IPS-18a (cell line): ENCODE data around the gene AURKA.
"Not testable (repeated sequence)": the region's sequence is repeated elsewhere in the genome, so short reads cannot be mapped to it uniquely, and the experiment has no call there.

Experiments used
- H3K27ac ChIP-seq: one replicate; pipeline ENCODE4 v1.5.1; 2013; ENCODE audit warnings: low read length
- H3K27me3 ChIP-seq: one replicate; pipeline ENCODE4 v1.6.1; 2013; ENCODE audit warnings: mild to moderate bottlenecking, low read length; ENCODE audit not compliant: control insufficient read depth, insufficient read depth
- H3K36me3 ChIP-seq: one replicate; pipeline ENCODE4 v1.6.1; 2013; ENCODE audit warnings: low read depth, low read length; ENCODE audit not compliant: control insufficient read depth
- H3K4me1 ChIP-seq: one replicate; pipeline ENCODE4 v1.6.1; 2013; ENCODE audit warnings: low read depth, low read length; ENCODE audit not compliant: control insufficient read depth
- H3K4me3 ChIP-seq: one replicate; pipeline ENCODE4 v1.5.1; 2013; ENCODE audit warnings: low read length
- H3K9ac ChIP-seq: one replicate; pipeline ENCODE4 v1.6.1; 2013; ENCODE audit warnings: mild to moderate bottlenecking, low read length, moderate library complexity
- H3K9me3 ChIP-seq: one replicate; pipeline ENCODE4 v1.6.1; 2013; ENCODE audit warnings: low read depth, low read length; ENCODE audit not compliant: control insufficient read depth

Gene AURKA

DNA sequence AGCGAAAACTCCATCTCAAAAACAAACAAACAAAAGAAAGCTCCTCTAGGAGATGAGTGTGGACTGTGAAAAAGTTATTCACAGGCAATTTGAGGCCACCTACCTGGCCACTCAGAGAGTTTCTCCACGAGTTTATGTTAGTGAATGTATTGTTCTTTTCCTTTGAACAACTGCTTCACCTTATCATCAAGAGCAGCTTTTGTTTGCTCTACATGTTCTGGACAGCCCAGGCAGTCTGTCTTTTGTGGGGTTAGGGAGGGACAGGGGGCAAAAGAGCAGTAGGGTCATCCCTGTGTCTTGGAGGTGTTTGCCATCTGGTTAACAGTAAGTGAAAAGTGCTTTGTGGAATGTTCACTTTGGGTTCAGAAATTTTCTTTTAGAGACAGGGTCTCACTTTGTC, 28.0 kb upstream of the AURKA start:
- peaks cover 4% of the 10 kb centered on the region for H3K36me3 ChIP-seq
- H3K9ac ChIP-seq: no peak overlapping the region
- H3K9me3 ChIP-seq: no peaks in the 10 kb centered on the region
- peaks cover 9% of the 10 kb centered on the region for H3K27me3 ChIP-seq
- no peaks in the 10 kb centered on the region for H3K4me1 ChIP-seq
- no peak overlapping the region for H3K4me3 ChIP-seq
- no peak overlapping the region for H3K27ac ChIP-seq

DNA sequence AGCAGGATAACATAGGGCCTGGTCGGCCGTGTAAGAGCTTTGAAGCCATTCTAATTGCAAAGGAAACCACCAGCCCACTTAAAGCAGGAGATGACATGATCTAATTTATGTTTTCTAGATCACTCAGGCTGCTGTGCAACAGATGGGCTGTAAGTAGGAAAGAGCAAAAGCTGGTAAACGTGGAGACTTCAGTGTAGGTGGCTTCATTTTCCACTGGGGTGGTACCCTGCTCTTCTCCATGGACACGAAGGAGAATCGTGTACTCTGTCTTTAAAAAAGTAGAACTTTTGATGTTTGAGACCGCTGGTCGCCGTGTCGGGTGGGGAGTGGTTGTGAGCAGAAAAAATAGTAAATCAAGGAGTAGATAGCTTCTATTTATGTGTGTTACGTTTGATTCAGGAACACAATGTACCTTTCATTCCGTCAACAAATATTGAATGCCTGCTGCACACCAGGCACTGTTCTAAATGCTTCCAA, 26.4 kb upstream of the AURKA start:
- peaks cover 4% of the 10 kb centered on the region for H3K36me3 ChIP-seq
- H3K27me3 ChIP-seq: peaks cover 9% of the 10 kb centered on the region
- H3K9ac ChIP-seq: no peak overlapping the region
- no peak overlapping the region for H3K27ac ChIP-seq
- H3K4me3 ChIP-seq: no peak overlapping the region
- no peaks in the 10 kb centered on the region for H3K4me1 ChIP-seq
- H3K9me3 ChIP-seq: no peaks in the 10 kb centered on the region

- H3K9ac ChIP-seq: no peak overlapping the region
- no peak overlapping the region for H3K27ac ChIP-seq
- no peaks in the 10 kb centered on the region for H3K9me3 ChIP-seq
- H3K36me3 ChIP-seq: peaks cover 4% of the 10 kb centered on the region
- no peak overlapping the region for H3K4me3 ChIP-seq
- no peaks in the 10 kb centered on the region for H3K4me1 ChIP-seq
- peaks cover 9% of the 10 kb centered on the region for H3K27me3 ChIP-seq
Measured at GRCh38 chr20:56417911-56418310, 25.9 kb upstream of the AURKA start.

DNA sequence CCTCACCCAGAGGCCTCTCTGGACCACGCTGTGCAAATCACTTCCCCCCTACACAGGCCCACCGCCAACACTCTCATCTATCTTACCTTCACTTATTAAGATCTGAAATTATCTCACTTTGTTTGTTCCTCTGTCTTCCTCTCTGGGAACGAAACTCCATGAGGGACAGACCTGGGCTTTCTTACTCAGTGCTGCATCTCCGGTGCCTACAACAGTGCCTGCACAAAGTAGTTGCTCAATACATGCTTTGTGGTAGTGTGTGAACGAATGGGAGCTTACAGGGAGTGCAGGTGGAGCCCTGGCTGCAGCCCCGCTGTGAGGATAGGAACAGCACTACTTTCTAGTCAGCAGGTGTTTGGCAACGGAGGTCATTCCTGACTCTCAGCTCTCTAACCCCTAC, 25.4 kb upstream of the AURKA start:
- Histone ChIP-seq H3K4me1 (no peaks in the 10 kb centered on the region), H3K9me3 (no peaks in the 10 kb centered on the region), H3K9ac (no peak overlapping the region), H3K36me3 (peaks cover 4% of the 10 kb centered on the region), H3K27ac (no peak overlapping the region), H3K27me3 (peaks cover 9% of the 10 kb centered on the region), H3K4me3 (no peak overlapping the region)

DNA sequence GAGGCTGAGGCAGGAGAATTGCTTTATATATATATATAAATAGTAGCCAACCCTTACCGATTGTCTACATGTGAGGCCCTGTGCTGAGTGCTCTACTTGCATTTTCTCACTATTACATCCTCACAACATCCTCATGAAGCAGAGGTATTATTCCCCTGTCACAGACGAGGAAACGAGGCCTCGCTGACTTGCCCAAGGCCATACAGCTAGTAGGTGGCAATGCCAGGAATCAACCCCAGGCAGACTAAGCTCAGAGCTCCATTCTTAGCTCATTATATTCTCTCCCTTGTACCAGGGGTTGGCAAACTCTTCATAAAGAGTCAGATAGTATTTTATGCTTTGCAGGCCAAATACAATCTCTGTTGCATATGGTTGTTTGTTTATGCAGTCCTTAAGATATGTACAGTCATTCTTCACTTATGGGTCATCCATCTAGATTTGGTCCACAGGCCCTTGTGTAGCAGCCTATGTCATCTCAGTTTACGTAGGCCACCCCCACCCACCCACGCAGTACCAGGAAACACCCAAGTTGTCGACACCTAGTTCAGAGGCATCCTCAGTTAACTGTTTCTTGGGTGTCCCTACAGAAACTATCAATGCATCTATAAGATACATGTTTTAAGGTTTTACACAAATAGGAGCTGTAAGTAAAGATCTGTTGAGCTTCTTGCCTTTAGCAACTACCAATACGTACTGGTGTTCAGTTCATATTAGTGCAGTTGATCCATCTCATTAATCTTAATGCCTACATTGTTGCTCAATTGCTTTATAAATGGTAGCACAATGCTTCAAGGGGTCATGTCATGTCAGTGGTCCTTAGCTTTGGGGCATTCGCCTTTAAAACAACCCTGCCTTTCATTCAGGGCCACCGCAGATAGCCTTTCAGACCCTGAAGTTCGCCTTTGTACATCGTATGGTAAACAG, 23.1 kb upstream of the AURKA start:
- H3K27ac ChIP-seq: no peak overlapping the region
- H3K9ac ChIP-seq: no peak overlapping the region

GRCh38 chr20:56412949-56413348, 20.9 kb upstream of the AURKA start:
- Histone ChIP-seq H3K27me3 (no peaks in the 10 kb centered on the region), H3K4me1 (no peaks in the 10 kb centered on the region), H3K27ac (no peak overlapping the region), H3K9ac (no peak overlapping the region), H3K9me3 (no peaks in the 10 kb centered on the region), H3K36me3 (peaks cover 10% of the 10 kb centered on the region), H3K4me3 (no peak overlapping the region)

More for the DNA sequence above, 23.1 kb upstream of the AURKA start:
- Histone ChIP-seq H3K4me3 (no peak overlapping the region), H3K4me1 (no peaks in the 10 kb centered on the region), H3K27me3 (no peaks in the 10 kb centered on the region), H3K36me3 (peaks cover 4% of the 10 kb centered on the region), H3K9me3 (no peaks in the 10 kb centered on the region)

GRCh38 chr20:56412473-56412790, 20.4 kb upstream of the AURKA start:
- H3K4me1 ChIP-seq: no peaks in the 10 kb centered on the region
- H3K27me3 ChIP-seq: no peaks in the 10 kb centered on the region
- peaks cover 16% of the 10 kb centered on the region for H3K36me3 ChIP-seq
- no peaks in the 10 kb centered on the region for H3K9me3 ChIP-seq
- H3K4me3 ChIP-seq: no peak overlapping the region
- no peak overlapping the region for H3K27ac ChIP-seq
- no peak overlapping the region for H3K9ac ChIP-seq

DNA sequence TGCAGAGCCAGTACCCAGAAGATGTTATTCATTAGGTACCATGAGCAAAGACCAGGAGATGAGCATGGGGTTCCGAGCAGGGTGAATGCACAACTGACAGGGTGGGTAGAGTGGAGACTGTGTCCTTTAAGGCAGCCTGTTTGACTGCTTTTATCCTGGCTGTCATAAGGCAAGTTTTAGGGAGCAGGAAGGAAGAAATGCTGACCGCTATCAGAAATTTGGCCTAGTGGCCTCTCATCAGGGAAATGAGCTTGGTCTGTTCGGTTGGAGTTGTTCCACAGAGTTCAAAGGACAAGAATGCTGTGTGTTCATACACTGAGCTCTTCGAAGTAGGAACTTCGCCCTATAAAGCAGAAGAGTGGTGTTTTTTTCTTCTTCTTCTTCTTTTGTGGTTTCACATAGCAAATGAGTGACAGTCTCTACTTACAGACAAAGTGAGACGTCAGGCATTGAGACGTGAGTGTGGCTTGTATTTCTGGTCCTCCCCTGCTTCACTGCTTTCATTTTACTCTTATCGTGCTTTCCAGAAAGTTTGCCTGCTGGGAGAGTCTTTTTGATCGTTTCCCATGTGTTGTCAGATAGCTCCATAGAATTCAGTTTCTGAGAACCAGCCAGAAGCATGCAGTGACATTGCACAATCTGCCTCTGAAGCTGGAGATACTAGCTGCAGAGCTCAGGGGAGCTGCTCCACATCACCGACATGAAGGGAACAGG, 19.9 kb upstream of the AURKA start, which contains the start of gene CASS4:
CASS4 (plus strand) TSS at position 502 of the 714 bp plus-strand sequence; CDS start at position 701, 199 bp downstream.
- no peaks in the 10 kb centered on the region for H3K4me1 ChIP-seq
- no peaks in the 10 kb centered on the region for H3K27me3 ChIP-seq
- H3K36me3 ChIP-seq: peaks cover 20% of the 10 kb centered on the region
- H3K27ac ChIP-seq: no peak within 1 kb of the TSS
- H3K9me3 ChIP-seq: no peaks in the 10 kb centered on the region
- no peak within 1 kb of the TSS for H3K4me3 ChIP-seq
- no peak within 1 kb of the TSS for H3K9ac ChIP-seq

GRCh38 chr20:56411287-56411686, 19.3 kb upstream of the AURKA start:
- not testable (repeated sequence) for H3K27ac ChIP-seq, H3K9ac ChIP-seq, H3K27me3 ChIP-seq

DNA sequence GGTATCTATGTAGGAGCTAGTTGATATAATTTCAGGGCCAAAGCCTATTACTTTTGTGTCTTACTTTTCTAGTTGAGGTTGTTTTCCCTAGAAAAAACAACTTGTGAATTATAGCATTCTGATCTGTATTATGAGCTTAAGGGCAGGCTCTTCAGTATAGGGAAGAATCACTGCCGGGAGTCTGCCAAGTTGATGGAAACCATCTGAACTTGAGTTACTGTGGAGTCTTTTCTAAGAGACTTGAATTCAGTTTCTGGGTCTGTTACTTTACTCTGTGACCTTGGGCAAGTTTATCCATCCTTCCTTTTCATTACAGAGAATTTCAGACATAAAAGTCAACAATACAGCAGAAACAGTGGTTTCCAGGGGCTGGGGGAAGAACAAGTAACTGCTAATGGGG, 17.9 kb upstream of the AURKA start:
- no peaks in the 10 kb centered on the region for H3K27me3 ChIP-seq
- no peaks in the 10 kb centered on the region for H3K4me1 ChIP-seq
- H3K36me3 ChIP-seq: peaks cover 36% of the 10 kb centered on the region
- H3K4me3 ChIP-seq: no peak overlapping the region
- H3K27ac ChIP-seq: no peak overlapping the region
- H3K9me3 ChIP-seq: no peaks in the 10 kb centered on the region
- no peak overlapping the region for H3K9ac ChIP-seq

More at GRCh38 chr20:56411287-56411686, 19.3 kb upstream of the AURKA start:
- not testable (repeated sequence) for H3K4me1 ChIP-seq, H3K9me3 ChIP-seq, H3K4me3 ChIP-seq
- peaks cover 23% of the 10 kb centered on the region for H3K36me3 ChIP-seq

DNA sequence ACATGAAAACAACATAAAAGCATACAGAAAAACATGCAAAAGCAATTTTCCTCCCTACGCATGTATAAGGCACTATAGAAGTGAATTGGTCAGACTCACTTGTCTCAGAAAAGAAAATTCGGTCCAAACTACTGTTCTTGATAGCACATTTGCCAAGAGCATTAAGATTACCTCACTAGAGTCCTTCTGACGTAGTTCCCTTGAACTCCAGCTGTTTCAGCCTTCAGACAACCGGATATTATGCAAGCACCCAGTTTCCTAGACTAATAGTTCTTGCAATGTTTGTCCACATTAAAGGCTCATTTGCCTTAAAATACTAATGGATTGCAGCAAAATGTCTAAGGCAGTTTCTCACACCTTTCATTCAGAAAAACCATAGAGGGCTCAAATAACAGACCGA, 17.5 kb upstream of the AURKA start:
- H3K9ac ChIP-seq: no peak overlapping the region
- no peak overlapping the region for H3K27ac ChIP-seq

More for the DNA sequence above, 17.5 kb upstream of the AURKA start:
- no peak overlapping the region for H3K4me3 ChIP-seq
- no peaks in the 10 kb centered on the region for H3K27me3 ChIP-seq
- no peaks in the 10 kb centered on the region for H3K4me1 ChIP-seq
- H3K36me3 ChIP-seq: peaks cover 39% of the 10 kb centered on the region
- H3K9me3 ChIP-seq: no peaks in the 10 kb centered on the region
